ENCODE results near the gene XPO1.

Gene XPO1

DNA sequence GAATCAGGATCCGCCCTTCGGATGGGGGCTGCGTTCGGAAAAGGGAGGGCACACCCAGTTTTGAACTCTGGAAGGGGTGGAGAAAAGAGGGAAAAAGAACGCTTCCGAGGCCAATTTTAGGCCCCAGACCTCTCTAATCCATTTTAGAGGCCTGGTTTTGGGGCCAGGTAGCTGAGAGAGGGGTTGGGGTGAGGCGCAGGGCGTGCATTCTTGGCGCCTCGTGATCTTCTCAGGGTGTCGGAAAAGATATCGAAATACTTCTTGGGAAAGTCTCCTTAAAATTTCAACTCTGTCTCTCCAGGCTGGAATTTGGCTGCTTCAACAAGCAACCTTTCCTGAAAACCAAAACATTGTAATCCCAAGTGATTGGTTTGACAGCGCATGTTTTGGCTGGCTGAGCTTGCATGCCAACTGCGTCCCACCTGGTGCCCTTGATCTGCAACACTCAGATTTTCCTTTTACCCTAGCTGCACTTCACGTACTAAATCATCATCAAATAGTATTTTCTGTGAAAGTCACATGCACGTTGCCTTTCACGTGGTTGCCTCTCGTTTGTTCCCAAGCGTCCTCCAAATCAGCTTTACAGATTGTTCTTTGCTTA is 864 bp upstream of the XPO1 start:
- peak overlapping the region; percentile 98 for H3K27ac ChIP-seq
- TF ChIP-seq, protein P1, sequence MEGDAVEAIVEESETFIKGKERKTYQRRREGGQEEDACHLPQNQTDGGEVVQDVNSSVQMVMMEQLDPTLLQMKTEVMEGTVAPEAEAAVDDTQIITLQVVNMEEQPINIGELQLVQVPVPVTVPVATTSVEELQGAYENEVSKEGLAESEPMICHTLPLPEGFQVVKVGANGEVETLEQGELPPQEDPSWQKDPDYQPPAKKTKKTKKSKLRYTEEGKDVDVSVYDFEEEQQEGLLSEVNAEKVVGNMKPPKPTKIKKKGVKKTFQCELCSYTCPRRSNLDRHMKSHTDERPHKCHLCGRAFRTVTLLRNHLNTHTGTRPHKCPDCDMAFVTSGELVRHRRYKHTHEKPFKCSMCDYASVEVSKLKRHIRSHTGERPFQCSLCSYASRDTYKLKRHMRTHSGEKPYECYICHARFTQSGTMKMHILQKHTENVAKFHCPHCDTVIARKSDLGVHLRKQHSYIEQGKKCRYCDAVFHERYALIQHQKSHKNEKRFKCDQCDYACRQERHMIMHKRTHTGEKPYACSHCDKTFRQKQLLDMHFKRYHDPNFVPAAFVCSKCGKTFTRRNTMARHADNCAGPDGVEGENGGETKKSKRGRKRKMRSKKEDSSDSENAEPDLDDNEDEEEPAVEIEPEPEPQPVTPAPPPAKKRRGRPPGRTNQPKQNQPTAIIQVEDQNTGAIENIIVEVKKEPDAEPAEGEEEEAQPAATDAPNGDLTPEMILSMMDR (IDR thresholded peaks at IDR 0.05): no peak
- TF ChIP-seq ZFX (IDR thresholded peaks at IDR 0.05; ENCODE audit: borderline replicate concordance): no peak

DNA sequence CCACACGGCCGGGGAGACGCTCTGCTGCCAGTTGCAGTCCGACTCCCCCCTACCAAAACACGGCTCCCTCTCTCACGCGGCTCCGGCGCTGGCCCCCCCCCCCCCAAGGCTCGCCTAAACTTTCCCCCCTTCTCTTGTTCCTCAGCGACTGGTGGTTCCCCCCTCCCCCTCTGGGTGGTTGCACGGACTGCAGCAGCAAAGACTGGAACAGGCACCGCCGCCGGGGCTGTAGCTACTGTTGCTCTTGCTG is 281 bp downstream of the XPO1 start:
- TF ChIP-seq ZFX (IDR thresholded peaks at IDR 0.05; ENCODE audit: borderline replicate concordance): no peak
- TF ChIP-seq, protein P1 (IDR thresholded peaks at IDR 0.05): no peak
- peak overlapping the region; percentile 98 for H3K27ac ChIP-seq

DNA sequence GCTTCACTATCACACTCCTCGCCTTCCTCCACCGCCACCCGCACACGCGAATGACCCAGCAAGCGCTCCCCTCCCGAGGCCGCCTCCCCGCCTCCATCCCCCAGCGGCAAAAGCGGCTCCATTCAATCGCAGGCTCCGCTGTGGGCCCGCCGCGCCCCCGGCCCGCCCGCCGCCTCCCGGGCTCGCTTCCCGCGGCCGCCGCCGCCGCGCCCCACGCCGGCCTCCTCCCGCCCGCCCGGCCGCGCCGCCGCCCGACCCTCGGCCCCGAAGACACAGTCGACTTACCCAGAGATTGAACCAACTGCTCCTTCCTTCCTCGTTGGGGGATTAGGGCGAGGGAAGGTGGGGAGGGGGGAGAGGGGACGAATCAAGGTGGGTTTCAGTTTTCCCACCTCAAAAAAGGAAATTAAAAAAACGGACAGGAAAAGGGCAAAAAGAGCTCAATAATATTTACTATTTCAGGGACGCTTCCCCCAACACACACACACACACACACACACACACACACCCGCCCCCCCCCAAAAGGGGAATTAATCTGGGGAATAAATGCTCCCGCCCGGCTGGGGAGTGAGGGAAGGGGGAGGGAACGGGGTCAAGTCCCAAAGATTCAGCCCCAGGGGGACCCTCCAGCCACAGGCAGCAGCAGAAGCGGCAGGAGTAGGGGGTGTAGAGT is 743 bp downstream of the XPO1 start:
- no peak for TF ChIP-seq ZFX (IDR thresholded peaks at IDR 0.05; ENCODE audit: borderline replicate concordance)
- TF ChIP-seq, protein P1 (IDR thresholded peaks at IDR 0.05): no peak
- peak overlapping the region; percentile 98 for H3K27ac ChIP-seq

DNA sequence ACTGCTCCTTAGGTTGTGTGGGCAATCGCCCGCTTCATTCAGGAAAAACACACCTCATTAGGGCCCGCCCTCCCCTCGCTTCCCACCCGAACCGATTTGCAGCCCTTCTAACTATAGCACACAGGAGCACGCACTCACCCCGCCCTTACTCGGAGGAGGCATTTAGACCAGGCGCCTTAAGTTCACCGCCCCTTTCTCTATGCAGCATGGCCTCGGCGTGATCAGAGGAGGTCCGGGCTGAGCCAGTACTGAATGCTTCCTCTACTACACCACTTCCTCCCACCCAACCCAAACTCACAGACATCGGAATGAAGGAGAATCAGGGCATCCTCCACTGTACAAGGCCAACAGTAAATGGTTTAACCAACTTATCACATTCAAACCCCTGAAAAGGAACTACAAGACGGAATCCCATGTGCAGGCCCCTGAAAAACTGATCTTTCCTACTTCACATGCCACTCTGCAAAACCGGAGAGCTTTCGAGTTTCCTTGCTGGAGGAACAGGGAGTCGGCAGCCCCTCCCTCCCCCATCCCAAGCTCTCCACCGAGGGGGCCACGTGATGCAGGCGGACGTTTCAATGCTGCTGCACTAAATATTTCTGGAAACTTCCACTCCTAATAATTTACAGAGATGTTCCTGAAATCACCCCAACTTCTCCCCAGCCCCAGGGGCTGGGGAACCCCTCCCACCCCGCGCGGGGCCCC is 1.4 kb downstream of the XPO1 start:
- TF ChIP-seq, protein P1 (IDR thresholded peaks at IDR 0.05): no peak
- TF ChIP-seq ZFX (IDR thresholded peaks at IDR 0.05; ENCODE audit: borderline replicate concordance): no peak
- peak overlapping the region; percentile 98 for H3K27ac ChIP-seq

DNA sequence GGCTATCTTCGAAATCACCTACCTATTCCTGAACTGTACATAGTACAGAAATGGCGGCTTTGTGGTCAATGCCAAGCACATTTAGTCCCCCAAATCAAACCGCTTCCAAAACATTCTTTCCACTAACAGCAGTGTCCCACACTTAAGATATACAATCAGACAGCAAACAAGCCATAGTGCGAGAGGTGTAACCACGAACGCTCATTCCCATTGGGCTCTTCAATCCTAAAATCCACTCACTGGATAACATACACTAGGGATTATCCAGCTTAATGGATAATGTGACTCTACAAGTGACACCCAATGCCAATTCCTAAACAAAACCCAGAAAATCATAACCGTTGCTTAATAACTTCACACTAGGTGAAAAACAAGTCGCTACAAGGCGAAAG is 2.0 kb downstream of the XPO1 start:
- peak overlapping the region; percentile 98 for H3K27ac ChIP-seq
- TF ChIP-seq, protein P1 (IDR thresholded peaks at IDR 0.05): no peak
- TF ChIP-seq ZFX (IDR thresholded peaks at IDR 0.05; ENCODE audit: borderline replicate concordance): no peak

DNA sequence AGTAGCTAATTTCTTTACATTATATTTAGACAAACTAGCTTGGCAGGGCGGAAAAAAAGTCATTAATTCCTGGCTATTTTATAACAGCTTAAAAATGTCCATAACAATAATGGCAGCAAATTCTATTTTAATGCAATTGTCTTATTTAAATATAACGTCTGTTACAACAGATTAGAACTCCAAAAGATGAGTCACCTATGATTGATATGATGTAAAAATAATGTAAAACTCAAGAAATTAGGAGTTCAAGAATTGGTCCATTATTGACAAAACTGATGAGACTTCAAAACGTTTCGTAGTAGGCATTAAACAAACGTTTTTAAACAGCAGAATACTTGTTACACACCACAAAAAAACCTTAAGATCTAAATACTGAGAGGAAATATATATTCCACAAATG is 2.7 kb downstream of the XPO1 start:
- peak overlapping the region; percentile 98 for H3K27ac ChIP-seq
- TF ChIP-seq ZFX (IDR thresholded peaks at IDR 0.05; ENCODE audit: borderline replicate concordance): no peak
- TF ChIP-seq, protein P1 (IDR thresholded peaks at IDR 0.05): no peak

DNA sequence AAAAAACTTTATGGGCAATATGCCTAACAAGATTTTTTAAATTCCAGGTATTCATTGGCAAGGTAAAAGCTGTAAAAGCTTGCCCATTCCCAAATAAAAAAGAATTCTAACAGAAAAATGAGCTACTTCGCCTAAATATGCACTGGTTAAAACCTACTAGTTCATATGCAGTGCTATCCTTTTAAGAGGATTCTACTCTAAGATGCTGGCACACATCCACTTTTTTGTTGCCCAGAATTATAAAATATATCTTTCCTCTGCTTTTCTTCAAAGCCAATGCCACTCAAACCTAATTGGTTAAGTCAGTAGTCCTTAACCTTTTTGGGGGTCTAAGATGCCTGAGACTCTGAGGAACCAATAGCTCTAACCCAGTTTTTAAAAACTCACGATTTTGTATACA is 3.2 kb downstream of the XPO1 start:
- TF ChIP-seq, protein P1 (IDR thresholded peaks at IDR 0.05): no peak
- TF ChIP-seq ZFX (IDR thresholded peaks at IDR 0.05; ENCODE audit: borderline replicate concordance): no peak
- peak overlapping the region; percentile 98; the same call in 1 of the 2 replicates for H3K27ac ChIP-seq

All from 22Rv1 (cell line).